Gastroesophageal sphincter (tissue), 4 donors: ENCODE measurements around the gene SUPT4H1. TPM values are rescaled to one million over a fixed set of nuclear protein-coding genes. Genes with fewer than 3 reads are reported as not detected.

ENCODE experiments used
- ATAC-seq: fragments of 150-250 bp; one replicate; pipeline ENCODE4 v1.9.1; 2016; ENCODE audit warnings: mild to moderate bottlenecking, moderate library complexity
- H3K27ac ChIP-seq, 4 donors: fragments of 200-600 bp; sonication (generic) in 3 of 4; 1 replicate in 3 of 4; 2 replicates in 1 of 4; pipeline ENCODE4 v1.5.1; 2016 to 2019
- H3K27me3 ChIP-seq: fragments of 200-600 bp; sonication (generic); one replicate; pipeline ENCODE4 v1.5.1; 2019
- H3K36me3 ChIP-seq, 2 donors: fragments of 200-600 bp; sonication (generic); one replicate each; pipeline ENCODE4 v1.5.1; 2019; ENCODE audit warnings: control low read depth in 1 of 2
- H3K4me1 ChIP-seq, 3 donors: fragments of 200-600 bp; sonication (generic); 1 replicate in 2 of 3; 2 replicates in 1 of 3; pipeline ENCODE4 v1.5.1; 2016 to 2019; ENCODE audit warnings: control low read depth in 2 of 3
- H3K4me3 ChIP-seq, 2 donors: fragments of 200-600 bp; sonication (generic); one replicate each; pipeline ENCODE4 v1.5.1; 2019; ENCODE audit warnings: mild to moderate bottlenecking in 1 of 2, moderate library complexity in 1 of 2
- H3K9me3 ChIP-seq, 3 donors: fragments of 200-600 bp; sonication (generic); one replicate each; pipeline ENCODE4 v1.5.1; 2017 to 2019; ENCODE audit warnings: control low read depth in 2 of 3
- EP300 ChIP-seq: sonication (generic); formaldehyde crosslinking; IDR thresholded peaks from one replicate; pipeline ENCODE4 v1.6.1; 2017; ENCODE audit warnings: antibody characterized with exemption, mild to moderate bottlenecking
- POLR2A ChIP-seq, 2 donors: fragments of 450-650 bp; IDR thresholded peaks; one replicate each; pipeline ENCODE4 v1.6.1; 2017; ENCODE audit warnings: antibody characterized with exemption in 2 of 2, mild to moderate bottlenecking in 2 of 2, moderate library complexity in 1 of 2
- POLR2AphosphoS5 ChIP-seq: sonication (generic); formaldehyde crosslinking; IDR thresholded peaks from one replicate; pipeline ENCODE4 v1.6.1; 2017; ENCODE audit warnings: antibody characterized with exemption
- WGBS, 2 donors: methylation state at CpG; one replicate each; pipeline ENCODE4 v1.1.5; 2018; ENCODE audit warnings: low coverage in 1 of 2; 5-methylcytosine and 5-hydroxymethylcytosine counted together
- total RNA-seq, 4 donors: library from RNA; depleted of rRNA; stranded (reverse); fragments of >200 nt; gene quantifications; one replicate each; pipeline ENCODE4 v1.1.0, GENCODE V29; 2016
- TF ChIP-seq, protein P1 (sequence below), 4 experiments: fragments of 200-600 bp in 2 of 4; fragments of 450-650 bp in 2 of 4; sonication (generic) in 1 of 4; IDR thresholded peaks; one replicate each; pipeline ENCODE4 v1.5.1; 2017 to 2019; ENCODE audit warnings: antibody characterized with exemption in 4 of 4, mild to moderate bottlenecking in 2 of 4, moderate library complexity in 2 of 4

SUPT4H1 gene
- total RNA-seq, 4 donors from 2014 or later = 40.1 to 55.4 (median 45.1) TPM

GRCh38 chr17:58339755-58340404 is 12.1 kb downstream of the SUPT4H1 start:
- Histone ChIP-seq H3K4me1 (peaks cover 0 to 52% (median 6%) of the 10 kb centered on the region in 3 donors), H3K4me3 (peak overlapping the region in 1 of 2 donors; percentile 25), H3K9me3 (no peaks in the 10 kb centered on the region), H3K27ac (peak overlapping the region in 3 of 4 donors; percentile 56 to 85 (median 80)), H3K27me3 (peaks cover under 1% of the 10 kb centered on the region), H3K36me3 (peaks cover 0 to 18% of the 10 kb centered on the region in 2 donors)
- ATAC-seq = no peak
- no peak for TF ChIP-seq EP300
- no peak for TF ChIP-seq POLR2A (IDR thresholded peaks at IDR 0.05)
- TF ChIP-seq, protein P1, sequence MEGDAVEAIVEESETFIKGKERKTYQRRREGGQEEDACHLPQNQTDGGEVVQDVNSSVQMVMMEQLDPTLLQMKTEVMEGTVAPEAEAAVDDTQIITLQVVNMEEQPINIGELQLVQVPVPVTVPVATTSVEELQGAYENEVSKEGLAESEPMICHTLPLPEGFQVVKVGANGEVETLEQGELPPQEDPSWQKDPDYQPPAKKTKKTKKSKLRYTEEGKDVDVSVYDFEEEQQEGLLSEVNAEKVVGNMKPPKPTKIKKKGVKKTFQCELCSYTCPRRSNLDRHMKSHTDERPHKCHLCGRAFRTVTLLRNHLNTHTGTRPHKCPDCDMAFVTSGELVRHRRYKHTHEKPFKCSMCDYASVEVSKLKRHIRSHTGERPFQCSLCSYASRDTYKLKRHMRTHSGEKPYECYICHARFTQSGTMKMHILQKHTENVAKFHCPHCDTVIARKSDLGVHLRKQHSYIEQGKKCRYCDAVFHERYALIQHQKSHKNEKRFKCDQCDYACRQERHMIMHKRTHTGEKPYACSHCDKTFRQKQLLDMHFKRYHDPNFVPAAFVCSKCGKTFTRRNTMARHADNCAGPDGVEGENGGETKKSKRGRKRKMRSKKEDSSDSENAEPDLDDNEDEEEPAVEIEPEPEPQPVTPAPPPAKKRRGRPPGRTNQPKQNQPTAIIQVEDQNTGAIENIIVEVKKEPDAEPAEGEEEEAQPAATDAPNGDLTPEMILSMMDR (IDR thresholded peaks at IDR 0.05) = no peak
- no peak for TF ChIP-seq POLR2AphosphoS5
- 88 to 89% methylated on average over 5 of the region's 6 CpGs for WGBS, 2 donors

GRCh38 chr17:58338841-58339754 is 12.9 kb downstream of the SUPT4H1 start:
- no peak for ATAC-seq
- Histone ChIP-seq H3K36me3 (peaks cover 0 to 10% of the 10 kb centered on the region in 2 donors), H3K4me3 (peak overlapping the region in 1 of 2 donors; percentile 25), H3K9me3 (no peaks in the 10 kb centered on the region), H3K27ac (peak overlapping the region; percentile 8 to 85 (median 68)), H3K4me1 (peaks cover 0 to 46% (median 6%) of the 10 kb centered on the region in 3 donors), H3K27me3 (peaks cover 8% of the 10 kb centered on the region)
- TF ChIP-seq POLR2A (IDR thresholded peaks at IDR 0.05) (no peak), EP300 (no peak), POLR2AphosphoS5 (no peak)
- TF ChIP-seq, protein P1 (IDR thresholded peaks at IDR 0.05) = no peak
- WGBS, 2 donors = 10 to 11% methylated on average over 2 to 3 of the region's 10 CpGs

DNA sequence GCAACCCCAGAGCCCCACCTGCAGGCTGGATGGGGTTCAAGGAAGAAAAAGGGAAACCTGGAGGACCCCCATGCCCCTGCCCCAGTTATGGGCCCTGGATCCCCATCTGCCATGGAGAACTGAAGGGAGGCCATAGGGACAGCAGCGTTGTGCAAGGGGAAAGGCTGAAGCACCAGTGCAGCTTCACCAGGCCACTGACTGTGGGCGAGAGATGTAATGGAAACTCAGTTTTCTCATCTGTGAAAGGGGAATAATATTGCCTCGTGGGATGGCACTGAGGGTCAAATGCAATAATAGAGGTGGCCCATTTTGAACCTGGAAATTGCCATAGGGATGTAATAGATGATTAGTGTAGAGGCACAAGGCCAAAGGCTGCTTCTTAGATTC is 13.6 kb downstream of the SUPT4H1 start:
- Histone ChIP-seq H3K27me3 (peaks cover 15% of the 10 kb centered on the region), H3K4me1 (peaks cover 0 to 46% (median 6%) of the 10 kb centered on the region in 3 donors), H3K36me3 (peaks cover 0 to 4% of the 10 kb centered on the region in 2 donors), H3K4me3 (no peak overlapping the region), H3K9me3 (no peaks in the 10 kb centered on the region), H3K27ac (peak overlapping the region; percentile 8 to 85 (median 68))
- ATAC-seq = no peak
- 33 to 75% methylated on average over 1 to 3 of the region's 3 CpGs for WGBS, 2 donors
- TF ChIP-seq, protein P1 (IDR thresholded peaks at IDR 0.05) = no peak
- TF ChIP-seq POLR2A (IDR thresholded peaks at IDR 0.05) (no peak), EP300 (no peak), POLR2AphosphoS5 (no peak)

DNA sequence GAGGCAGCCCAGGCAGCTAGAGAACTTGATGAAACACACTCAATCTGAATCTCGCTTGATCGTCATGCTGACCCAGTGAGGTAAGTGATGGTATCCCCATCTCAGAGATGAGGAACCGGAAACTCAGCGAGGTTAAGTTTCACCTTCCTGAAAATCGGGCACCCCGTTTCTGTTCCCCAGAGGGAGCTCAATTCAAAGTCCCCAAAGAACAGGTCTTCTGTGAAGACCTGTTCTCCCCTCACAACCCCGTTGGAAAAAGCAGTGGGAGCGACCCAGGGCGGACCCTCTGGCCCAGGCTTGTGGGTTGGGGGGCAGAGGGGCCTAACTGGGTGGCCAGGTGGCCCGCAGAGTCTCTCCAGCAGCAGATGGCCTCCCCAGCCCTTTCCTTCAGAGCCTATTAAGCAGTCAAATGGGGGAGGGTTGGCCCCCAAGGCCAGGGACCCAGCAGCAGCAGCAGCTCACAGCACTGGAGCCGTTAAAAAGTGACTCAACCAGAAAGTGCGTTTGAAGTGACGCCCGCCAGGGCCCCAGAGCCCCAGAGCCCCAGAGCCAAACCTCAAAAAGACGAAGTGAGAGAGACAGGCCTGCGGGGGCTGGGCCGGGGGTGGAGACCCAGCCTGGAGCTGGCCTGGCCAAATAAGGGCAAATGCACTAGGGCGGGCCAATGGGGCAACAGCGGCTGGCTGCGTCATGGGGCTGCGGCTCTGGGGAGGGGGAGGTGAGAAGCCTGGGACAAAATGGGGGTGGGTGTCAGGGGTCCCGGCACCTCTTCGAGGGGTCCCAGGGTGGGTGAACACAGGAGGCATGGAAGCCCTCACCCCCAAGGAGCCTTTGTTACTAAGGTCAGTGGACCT is 14.2 kb downstream of the SUPT4H1 start:
- H3K9me3 ChIP-seq = no peaks in the 10 kb centered on the region
- TF ChIP-seq POLR2A (IDR thresholded peaks at IDR 0.05) = peak; percentile 33 to 61
- TF ChIP-seq, protein P1 (IDR thresholded peaks at IDR 0.05) = peak in 1 of 4 experiments; percentile 20
- TF ChIP-seq POLR2AphosphoS5 = no peak
- no peak for TF ChIP-seq EP300
- H3K4me3 ChIP-seq = peak overlapping the region in 1 of 2 donors; percentile 25
- peaks cover 20% of the 10 kb centered on the region for H3K27me3 ChIP-seq
- 20 to 70% methylated on average over 2 to 6 of the region's 23 CpGs for WGBS, 2 donors
- H3K4me1 ChIP-seq = peaks cover 0 to 46% (median 6%) of the 10 kb centered on the region in 3 donors
- H3K27ac ChIP-seq = peak overlapping the region; percentile 55 to 85 (median 73)
- H3K36me3 ChIP-seq = no peaks in the 10 kb centered on the region
- ATAC-seq = peak; percentile 78
